ENCODE data around the gene NLGN4X. TPM values are rescaled to one million over a fixed set of nuclear protein-coding genes. Genes with fewer than 3 reads are reported as not detected.
"Not testable (repeated sequence)": the region's sequence is repeated elsewhere in the genome, so short reads cannot be mapped to it uniquely, and the experiment has no call there.

The NLGN4X gene
- total RNA-seq, 1 donor from 2014 or later = 11.5 TPM

DNA sequence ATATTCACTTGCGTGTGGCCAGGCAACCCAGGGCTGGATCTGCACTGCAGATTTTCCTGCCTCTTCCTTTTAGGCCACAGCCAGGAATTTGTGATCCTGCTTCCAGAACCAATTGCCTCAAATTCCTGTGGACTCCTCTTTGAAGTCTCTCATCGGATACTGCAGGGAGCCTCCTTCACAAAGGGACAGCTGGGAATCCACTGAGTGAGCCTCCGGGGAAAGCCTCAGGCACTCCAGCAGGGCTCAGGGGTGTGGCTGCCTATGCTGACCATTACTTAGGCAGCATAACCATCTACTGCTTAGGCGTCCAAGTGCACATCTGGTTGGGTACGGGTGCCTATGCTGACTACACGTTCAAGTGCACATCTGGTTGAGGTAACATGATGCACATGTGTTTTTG lies 321.5 kb downstream of the NLGN4X start:
- Mint-ChIP-seq H3K27me3 (ENCODE audit: low read depth, unreplicated experiment) (no peaks in the 10 kb centered on the region), H3K4me3 (ENCODE audit: unreplicated experiment) (no peak overlapping the region), H3K9me3 (ENCODE audit: unreplicated experiment) (no peaks in the 10 kb centered on the region), H3K27ac (ENCODE audit: unreplicated experiment) (no peak overlapping the region), H3K4me1 (ENCODE audit: low read depth, unreplicated experiment) (no peaks in the 10 kb centered on the region), H3K36me3 (ENCODE audit: low read depth, unreplicated experiment) (peaks cover 3% of the 10 kb centered on the region)
- DNase-seq (ENCODE audit: low read depth) (no peak), FAIRE-seq (no peak)
- H3K9me3 ChIP-seq (ENCODE audit: insufficient read depth, low read depth, low read length) = no peaks in the 10 kb centered on the region
- no peak overlapping the region for H3K4me2 ChIP-seq (ENCODE audit: low read length)
- no peaks in the 10 kb centered on the region for H4K20me1 ChIP-seq (ENCODE audit: insufficient read depth, low read length)
- H3K9ac ChIP-seq (ENCODE audit: low read length) = no peak overlapping the region
- H3K4me1 ChIP-seq (ENCODE audit: insufficient read depth, low read length) = no peaks in the 10 kb centered on the region
- no peak overlapping the region for H2AFZ ChIP-seq (ENCODE audit: low read depth, low read length)
- H3K4me3 ChIP-seq (ENCODE audit: insufficient read depth, low read depth, low read length) = no peak overlapping the region
- H3K27me3 ChIP-seq (ENCODE audit: insufficient read depth, low read length) = no peaks in the 10 kb centered on the region
- H3K79me2 ChIP-seq (ENCODE audit: insufficient read depth, low read length) = no peaks in the 10 kb centered on the region
- H3K36me3 ChIP-seq (ENCODE audit: insufficient read depth, low read length) = no peaks in the 10 kb centered on the region
- H3K27ac ChIP-seq (ENCODE audit: low read depth, low read length) = no peak overlapping the region
- TF ChIP-seq EZH2 (IDR thresholded peaks at IDR 0.05; ENCODE audit: insufficient read depth, low read length) = no peak
- TF ChIP-seq, protein P1, sequence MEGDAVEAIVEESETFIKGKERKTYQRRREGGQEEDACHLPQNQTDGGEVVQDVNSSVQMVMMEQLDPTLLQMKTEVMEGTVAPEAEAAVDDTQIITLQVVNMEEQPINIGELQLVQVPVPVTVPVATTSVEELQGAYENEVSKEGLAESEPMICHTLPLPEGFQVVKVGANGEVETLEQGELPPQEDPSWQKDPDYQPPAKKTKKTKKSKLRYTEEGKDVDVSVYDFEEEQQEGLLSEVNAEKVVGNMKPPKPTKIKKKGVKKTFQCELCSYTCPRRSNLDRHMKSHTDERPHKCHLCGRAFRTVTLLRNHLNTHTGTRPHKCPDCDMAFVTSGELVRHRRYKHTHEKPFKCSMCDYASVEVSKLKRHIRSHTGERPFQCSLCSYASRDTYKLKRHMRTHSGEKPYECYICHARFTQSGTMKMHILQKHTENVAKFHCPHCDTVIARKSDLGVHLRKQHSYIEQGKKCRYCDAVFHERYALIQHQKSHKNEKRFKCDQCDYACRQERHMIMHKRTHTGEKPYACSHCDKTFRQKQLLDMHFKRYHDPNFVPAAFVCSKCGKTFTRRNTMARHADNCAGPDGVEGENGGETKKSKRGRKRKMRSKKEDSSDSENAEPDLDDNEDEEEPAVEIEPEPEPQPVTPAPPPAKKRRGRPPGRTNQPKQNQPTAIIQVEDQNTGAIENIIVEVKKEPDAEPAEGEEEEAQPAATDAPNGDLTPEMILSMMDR (IDR thresholded peaks at IDR 0.05; ENCODE audit: insufficient read depth, low read depth, low read length) = no peak

DNA sequence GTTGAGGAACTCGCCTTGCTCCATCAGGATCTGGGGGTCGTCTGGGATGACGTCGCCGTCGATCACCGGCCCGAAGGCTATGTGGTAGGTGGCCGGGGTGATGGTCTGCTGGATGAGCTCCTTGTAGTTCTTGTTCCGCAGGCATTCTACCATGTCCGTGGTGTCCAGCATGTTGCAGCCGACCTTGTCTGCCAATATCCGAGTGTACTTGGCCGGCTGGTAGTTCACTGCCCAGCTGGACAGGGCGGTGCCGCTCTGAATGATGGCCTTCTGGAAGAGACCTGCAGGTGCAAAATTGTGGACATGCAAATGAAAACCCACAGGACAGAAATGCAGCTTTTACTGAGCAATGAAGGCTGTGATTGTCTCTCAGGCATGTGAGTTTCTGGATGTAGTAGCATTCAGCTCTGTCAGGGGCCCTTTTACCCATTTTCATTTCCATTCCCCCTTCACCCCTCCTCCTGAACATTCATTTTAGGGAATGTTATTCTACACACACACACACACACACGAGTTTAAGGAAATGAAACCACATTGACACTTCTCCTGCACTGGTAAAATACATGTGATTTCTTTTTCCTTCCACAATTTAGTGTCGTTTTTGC lies 325.0 kb downstream of the NLGN4X start:
- H3K4me3 Mint-ChIP-seq (ENCODE audit: unreplicated experiment) = not testable (repeated sequence)

GRCh38 chrX:5898463-5898862 lies 330.2 kb downstream of the NLGN4X start:
- Histone ChIP-seq H3K27me3 (ENCODE audit: insufficient read depth, low read length) (no peaks in the 10 kb centered on the region), H2AFZ (ENCODE audit: low read depth, low read length) (no peak overlapping the region), H3K9ac (ENCODE audit: low read length) (no peak overlapping the region), H3K36me3 (ENCODE audit: insufficient read depth, low read length) (no peaks in the 10 kb centered on the region), H3K4me3 (ENCODE audit: insufficient read depth, low read depth, low read length) (no peak overlapping the region), H3K79me2 (ENCODE audit: insufficient read depth, low read length) (no peaks in the 10 kb centered on the region), H4K20me1 (ENCODE audit: insufficient read depth, low read length) (no peaks in the 10 kb centered on the region), H3K4me1 (ENCODE audit: insufficient read depth, low read length) (peaks cover 3% of the 10 kb centered on the region), H3K27ac (ENCODE audit: low read depth, low read length) (no peak overlapping the region), H3K4me2 (ENCODE audit: low read length) (peak overlapping the region; percentile 33), H3K9me3 (ENCODE audit: insufficient read depth, low read depth, low read length) (no peaks in the 10 kb centered on the region)
- TF ChIP-seq EZH2 (IDR thresholded peaks at IDR 0.05; ENCODE audit: insufficient read depth, low read length) = no peak
- TF ChIP-seq, protein P1 (IDR thresholded peaks at IDR 0.05; ENCODE audit: insufficient read depth, low read depth, low read length) = no peak
- H3K36me3 Mint-ChIP-seq (ENCODE audit: low read depth, unreplicated experiment) = no peaks in the 10 kb centered on the region
- no peaks in the 10 kb centered on the region for H3K4me1 Mint-ChIP-seq (ENCODE audit: low read depth, unreplicated experiment)
- H3K4me3 Mint-ChIP-seq (ENCODE audit: unreplicated experiment) = no peak overlapping the region
- H3K9me3 Mint-ChIP-seq (ENCODE audit: unreplicated experiment) = no peaks in the 10 kb centered on the region
- no peaks in the 10 kb centered on the region for H3K27me3 Mint-ChIP-seq (ENCODE audit: low read depth, unreplicated experiment)
- no peak for FAIRE-seq
- DNase-seq (ENCODE audit: low read depth) = peak; percentile 2
- H3K27ac Mint-ChIP-seq (ENCODE audit: unreplicated experiment) = no peak overlapping the region

More for the DNA sequence above, 325.0 kb downstream of the NLGN4X start:
- not testable (repeated sequence) for H2AFZ ChIP-seq (ENCODE audit: low read depth, low read length); H3K4me2 ChIP-seq (ENCODE audit: low read length); H3K4me1 ChIP-seq (ENCODE audit: insufficient read depth, low read length); H3K4me1 Mint-ChIP-seq (ENCODE audit: low read depth, unreplicated experiment); H3K4me3 ChIP-seq (ENCODE audit: insufficient read depth, low read depth, low read length); H3K27me3 Mint-ChIP-seq (ENCODE audit: low read depth, unreplicated experiment); H3K36me3 Mint-ChIP-seq (ENCODE audit: low read depth, unreplicated experiment); H4K20me1 ChIP-seq (ENCODE audit: insufficient read depth, low read length); H3K9me3 Mint-ChIP-seq (ENCODE audit: unreplicated experiment); H3K9ac ChIP-seq (ENCODE audit: low read length); H3K36me3 ChIP-seq (ENCODE audit: insufficient read depth, low read length); H3K27ac ChIP-seq (ENCODE audit: low read depth, low read length); DNase-seq (ENCODE audit: low read depth); H3K27ac Mint-ChIP-seq (ENCODE audit: unreplicated experiment); FAIRE-seq; H3K79me2 ChIP-seq (ENCODE audit: insufficient read depth, low read length); H3K27me3 ChIP-seq (ENCODE audit: insufficient read depth, low read length); H3K9me3 ChIP-seq (ENCODE audit: insufficient read depth, low read depth, low read length)

All from astrocyte (in vitro differentiated cells and primary cell).